Subcutaneous abdominal adipose tissue (tissue), 5 donors: ENCODE results near the gene RFTN1.

Source experiments
- H3K27ac ChIP-seq: one replicate; pipeline ENCODE4 v1.7.0; 2013; ENCODE audit warnings: low read depth, mild to moderate bottlenecking, inconsistent platforms, low read length, moderate library complexity
- H3K27me3 ChIP-seq, 5 donors: one replicate each; pipeline ENCODE4 v1.7.0; 2013; ENCODE audit warnings: low read length in 5 of 5, inconsistent platforms in 1 of 5; ENCODE audit not compliant: control insufficient read depth in 5 of 5, insufficient read depth in 4 of 5
- H3K36me3 ChIP-seq, 5 donors: one replicate each; pipeline ENCODE4 v1.7.0; 2013; ENCODE audit warnings: low read length in 5 of 5; ENCODE audit not compliant: control insufficient read depth in 5 of 5, insufficient read depth in 5 of 5
- H3K4me1 ChIP-seq, 5 donors: one replicate each; pipeline ENCODE4 v1.7.0; 2013; ENCODE audit warnings: low read length in 5 of 5, mild to moderate bottlenecking in 3 of 5, moderate library complexity in 1 of 5; ENCODE audit not compliant: control insufficient read depth in 5 of 5, insufficient read depth in 5 of 5
- H3K4me3 ChIP-seq, 5 donors: one replicate each; pipeline ENCODE4 v1.7.0; 2013; ENCODE audit warnings: low read length in 5 of 5, low read depth in 1 of 5
- H3K9ac ChIP-seq, 5 donors: one replicate each; pipeline ENCODE4 v1.7.0; 2013; ENCODE audit warnings: low read length in 5 of 5, mild to moderate bottlenecking in 4 of 5, moderate library complexity in 3 of 5
- H3K9me3 ChIP-seq, 5 donors: one replicate each; pipeline ENCODE4 v1.7.0; 2013; ENCODE audit warnings: low read length in 5 of 5; ENCODE audit not compliant: control insufficient read depth in 5 of 5
- donor health status: healthy.
- donor health status: healthy.
- donor health status: healthy.
- donor health status: healthy.
- donor health status: healthy.

Gene RFTN1

GRCh38 chr3:16404349-16404895 is 109.1 kb downstream of the RFTN1 start:
- peaks cover 2 to 45% (median 37%) of the 10 kb centered on the region in 5 donors for H3K4me1 ChIP-seq
- peak overlapping the region; percentile 83 for H3K27ac ChIP-seq
- no peak overlapping the region for H3K4me3 ChIP-seq
- H3K36me3 ChIP-seq, result peaks cover 5 to 14% (median 11%) of the 10 kb centered on the region in 5 donors
- H3K27me3 ChIP-seq, result no peaks in the 10 kb centered on the region
- no peaks in the 10 kb centered on the region for H3K9me3 ChIP-seq
- no peak overlapping the region for H3K9ac ChIP-seq

GRCh38 chr3:16402451-16402850 is 111.0 kb downstream of the RFTN1 start:
- peaks cover 0 to 5% (median 0%) of the 10 kb centered on the region in 5 donors for H3K36me3 ChIP-seq
- H3K9me3 ChIP-seq, result no peaks in the 10 kb centered on the region
- peaks cover 2 to 36% (median 29%) of the 10 kb centered on the region in 5 donors for H3K4me1 ChIP-seq
- H3K9ac ChIP-seq, result no peak overlapping the region
- no peaks in the 10 kb centered on the region for H3K27me3 ChIP-seq
- H3K27ac ChIP-seq, result peak overlapping the region; percentile 68
- H3K4me3 ChIP-seq, result no peak overlapping the region

GRCh38 chr3:16401273-16401672 is 112.2 kb downstream of the RFTN1 start:
- no peak overlapping the region for H3K9ac ChIP-seq
- no peaks in the 10 kb centered on the region for H3K27me3 ChIP-seq
- peaks cover 2 to 28% (median 23%) of the 10 kb centered on the region in 5 donors for H3K4me1 ChIP-seq
- no peak overlapping the region for H3K4me3 ChIP-seq
- peak overlapping the region; percentile 68 for H3K27ac ChIP-seq
- H3K36me3 ChIP-seq, result peaks cover 0 to 5% (median 0%) of the 10 kb centered on the region in 5 donors
- no peaks in the 10 kb centered on the region for H3K9me3 ChIP-seq

- H3K27ac ChIP-seq, result peak overlapping the region; percentile 68
- peak overlapping the region in 1 of 5 donors; percentile 28 for H3K9ac ChIP-seq
- peaks cover 0 to 5% (median 0%) of the 10 kb centered on the region in 5 donors for H3K36me3 ChIP-seq
- H3K27me3 ChIP-seq, result no peaks in the 10 kb centered on the region
- H3K4me1 ChIP-seq, result peaks cover 2 to 31% (median 23%) of the 10 kb centered on the region in 5 donors
- no peaks in the 10 kb centered on the region for H3K9me3 ChIP-seq
- H3K4me3 ChIP-seq, result no peak overlapping the region
Observed at GRCh38 chr3:16400106-16400931, 113.2 kb downstream of the RFTN1 start.

GRCh38 chr3:16399473-16399872 is 114.0 kb downstream of the RFTN1 start:
- peaks cover 2 to 35% (median 23%) of the 10 kb centered on the region in 5 donors for H3K4me1 ChIP-seq
- no peak overlapping the region for H3K4me3 ChIP-seq
- no peaks in the 10 kb centered on the region for H3K9me3 ChIP-seq
- H3K9ac ChIP-seq, result no peak overlapping the region
- H3K27me3 ChIP-seq, result no peaks in the 10 kb centered on the region
- peaks cover 0 to 5% (median 0%) of the 10 kb centered on the region in 5 donors for H3K36me3 ChIP-seq
- H3K27ac ChIP-seq, result peak overlapping the region; percentile 68

- Histone ChIP-seq H3K9me3 (no peaks in the 10 kb centered on the region), H3K9ac (no peak overlapping the region), H3K36me3 (peaks cover 0 to 5% (median 3%) of the 10 kb centered on the region in 5 donors), H3K27me3 (no peaks in the 10 kb centered on the region), H3K4me3 (no peak overlapping the region), H3K27ac (peak overlapping the region; percentile 68), H3K4me1 (peaks cover 2 to 35% (median 23%) of the 10 kb centered on the region in 5 donors)
Observed at GRCh38 chr3:16398648-16399047, 114.9 kb downstream of the RFTN1 start.

- Histone ChIP-seq H3K4me3 (no peak overlapping the region), H3K4me1 (peaks cover 2 to 36% (median 29%) of the 10 kb centered on the region in 5 donors), H3K9ac (no peak overlapping the region), H3K27me3 (no peaks in the 10 kb centered on the region), H3K36me3 (peaks cover 0 to 5% (median 0%) of the 10 kb centered on the region in 5 donors), H3K27ac (no peak overlapping the region), H3K9me3 (no peaks in the 10 kb centered on the region)
Observed at GRCh38 chr3:16396202-16396601, 117.3 kb downstream of the RFTN1 start.

GRCh38 chr3:16395212-16395611 is 118.3 kb downstream of the RFTN1 start:
- no peaks in the 10 kb centered on the region for H3K27me3 ChIP-seq
- H3K4me1 ChIP-seq, result peaks cover 0 to 27% (median 26%) of the 10 kb centered on the region in 5 donors
- no peak overlapping the region for H3K4me3 ChIP-seq
- no peak overlapping the region for H3K27ac ChIP-seq
- no peak overlapping the region for H3K9ac ChIP-seq
- H3K36me3 ChIP-seq, result peaks cover 0 to 5% (median 0%) of the 10 kb centered on the region in 5 donors
- no peaks in the 10 kb centered on the region for H3K9me3 ChIP-seq

GRCh38 chr3:16394639-16395038 is 118.9 kb downstream of the RFTN1 start:
- Histone ChIP-seq H3K27me3 (no peaks in the 10 kb centered on the region), H3K4me3 (no peak overlapping the region), H3K27ac (no peak overlapping the region), H3K9ac (no peak overlapping the region), H3K4me1 (peaks cover 0 to 24% (median 20%) of the 10 kb centered on the region in 5 donors), H3K9me3 (no peaks in the 10 kb centered on the region), H3K36me3 (peaks cover 0 to 5% (median 0%) of the 10 kb centered on the region in 5 donors)

GRCh38 chr3:16392717-16393116 is 120.8 kb downstream of the RFTN1 start:
- H3K27ac ChIP-seq, result no peak overlapping the region
- H3K27me3 ChIP-seq, result no peaks in the 10 kb centered on the region
- H3K9me3 ChIP-seq, result no peaks in the 10 kb centered on the region
- no peak overlapping the region for H3K9ac ChIP-seq
- peaks cover 0 to 3% (median 0%) of the 10 kb centered on the region in 5 donors for H3K36me3 ChIP-seq
- H3K4me1 ChIP-seq, result peaks cover 3 to 25% (median 18%) of the 10 kb centered on the region in 5 donors
- H3K4me3 ChIP-seq, result no peak overlapping the region
